Stimulated activated effector memory CD8-positive, alpha-beta T cell treated with anti-CD3 and anti-CD28 coated beads, Interleukin-12 subunit alpha, Interleukin-12 subunit beta, amount 100 ng/mL, for 72 hours (primary cell): ENCODE measurements around the gene WFIKKN1.

Experiments
- ATAC-seq: fragments of 150-1000 bp; cut with Tn5 transposase; 2 replicates; pipeline ENCODE4 v1.10.0; 2021
- DNase-seq, 2 donors: peaks; one replicate each; pipeline ENCODE4 v3.0.0; 2021 to 2022; ENCODE audit warnings: low spot score in 2 of 2
- H3K27ac Mint-ChIP-seq: one replicate; pipeline ENCODE4 v1.8.0; 2022; ENCODE audit warnings: mild to moderate bottlenecking, mixed read lengths
- H3K36me3 Mint-ChIP-seq: one replicate; pipeline ENCODE4 v1.8.0; 2022; ENCODE audit warnings: mild to moderate bottlenecking, mixed read lengths
- H3K4me1 Mint-ChIP-seq: one replicate; pipeline ENCODE4 v1.8.0; 2022; ENCODE audit warnings: mixed read lengths
- H3K4me3 Mint-ChIP-seq: one replicate; pipeline ENCODE4 v1.8.0; 2022; ENCODE audit warnings: mild to moderate bottlenecking, mixed read lengths
- H3K9me3 Mint-ChIP-seq: one replicate; pipeline ENCODE4 v1.8.0; 2022; ENCODE audit warnings: mixed read lengths

WFIKKN1 gene

GRCh38 chr16:674968-675883, 44.4 kb downstream of the WFIKKN1 start, which contains the start of gene RHBDL1:
Gene RHBDL1 (plus strand): TSS chr16:675671. CDS start chr16:675791, 120 bp downstream.
- Mint-ChIP-seq H3K4me3 (peak within 1 kb of the TSS; percentile 38), H3K27ac (no peak within 1 kb of the TSS), H3K36me3 (peaks cover 19% of the 10 kb centered on the region), H3K4me1 (peaks cover 18% of the 10 kb centered on the region), H3K9me3 (no peaks in the 10 kb centered on the region)
- DNase-seq, result no peak
- ATAC-seq, result no peak

- peaks cover 14% of the 10 kb centered on the region for H3K36me3 Mint-ChIP-seq
- DNase-seq (no peak), ATAC-seq (no peak)
- no peak overlapping the region for H3K27ac Mint-ChIP-seq
- H3K9me3 Mint-ChIP-seq, result no peaks in the 10 kb centered on the region
- peaks cover 20% of the 10 kb centered on the region for H3K4me1 Mint-ChIP-seq
- H3K4me3 Mint-ChIP-seq, result no peak overlapping the region
These were observed 45.2 kb downstream of the WFIKKN1 start for GRCh38 chr16:675884-676564.

GRCh38 chr16:676565-676902, 45.7 kb downstream of the WFIKKN1 start:
- Mint-ChIP-seq H3K4me3 (no peak overlapping the region), H3K4me1 (peaks cover 25% of the 10 kb centered on the region), H3K36me3 (peaks cover 16% of the 10 kb centered on the region), H3K9me3 (no peaks in the 10 kb centered on the region), H3K27ac (no peak overlapping the region)
- DNase-seq, result no peak
- ATAC-seq, result no peak

GRCh38 chr16:676913-677312, 46.1 kb downstream of the WFIKKN1 start:
- Mint-ChIP-seq H3K4me3 (no peak overlapping the region), H3K27ac (no peak overlapping the region), H3K36me3 (peaks cover 20% of the 10 kb centered on the region), H3K9me3 (no peaks in the 10 kb centered on the region), H3K4me1 (peaks cover 29% of the 10 kb centered on the region)
- ATAC-seq, result no peak
- no peak for DNase-seq

- H3K27ac Mint-ChIP-seq, result no peak overlapping the region
These were observed 46.8 kb downstream of the WFIKKN1 start for GRCh38 chr16:677316-678190.

GRCh38 chr16:678209-678857, 47.5 kb downstream of the WFIKKN1 start:
- ATAC-seq (no peak), DNase-seq (no peak)
- no peaks in the 10 kb centered on the region for H3K9me3 Mint-ChIP-seq
- peaks cover 43% of the 10 kb centered on the region for H3K4me1 Mint-ChIP-seq
- H3K36me3 Mint-ChIP-seq, result peaks cover 27% of the 10 kb centered on the region
- peak overlapping the region; percentile 73 for H3K4me3 Mint-ChIP-seq
- H3K27ac Mint-ChIP-seq, result peak overlapping the region; percentile 76

More at GRCh38 chr16:677316-678190, 46.8 kb downstream of the WFIKKN1 start:
- Mint-ChIP-seq H3K4me3 (no peak overlapping the region), H3K9me3 (no peaks in the 10 kb centered on the region), H3K4me1 (peaks cover 36% of the 10 kb centered on the region), H3K36me3 (peaks cover 26% of the 10 kb centered on the region)
- DNase-seq (no peak), ATAC-seq (no peak)

- peak overlapping the region; percentile 73 for H3K4me3 Mint-ChIP-seq
- H3K27ac Mint-ChIP-seq, result peak overlapping the region; percentile 76
- no peaks in the 10 kb centered on the region for H3K9me3 Mint-ChIP-seq
- peaks cover 30% of the 10 kb centered on the region for H3K36me3 Mint-ChIP-seq
- peaks cover 45% of the 10 kb centered on the region for H3K4me1 Mint-ChIP-seq
- ATAC-seq, result peak; percentile 29
- DNase-seq, result peak; percentile 55 to 82
These were observed 48.4 kb downstream of the WFIKKN1 start for GRCh38 chr16:678858-679813.

GRCh38 chr16:679814-680624, 49.2 kb downstream of the WFIKKN1 start, which contains the start of gene STUB1:
Gene STUB1 (plus strand): TSS chr16:680410. CDS start chr16:680526, 116 bp downstream.
- H3K9me3 Mint-ChIP-seq, result no peaks in the 10 kb centered on the region
- peak within 1 kb of the TSS; percentile 73 for H3K4me3 Mint-ChIP-seq
- ATAC-seq, result peak; percentile 61
- H3K36me3 Mint-ChIP-seq, result peaks cover 38% of the 10 kb centered on the region
- H3K4me1 Mint-ChIP-seq, result peaks cover 47% of the 10 kb centered on the region
- peak within 1 kb of the TSS; percentile 80 for H3K27ac Mint-ChIP-seq
- DNase-seq, result peak; percentile 89 to 95

GRCh38 chr16:680625-680945, 49.8 kb downstream of the WFIKKN1 start:
- H3K27ac Mint-ChIP-seq, result peak overlapping the region; percentile 80
- peak overlapping the region; percentile 73 for H3K4me3 Mint-ChIP-seq
- H3K4me1 Mint-ChIP-seq, result peaks cover 44% of the 10 kb centered on the region
- no peak for ATAC-seq
- DNase-seq, result no peak
- no peaks in the 10 kb centered on the region for H3K9me3 Mint-ChIP-seq
- peaks cover 39% of the 10 kb centered on the region for H3K36me3 Mint-ChIP-seq

GRCh38 chr16:680967-681745, 50.4 kb downstream of the WFIKKN1 start:
- Mint-ChIP-seq H3K4me3 (peak overlapping the region; percentile 73), H3K4me1 (peaks cover 49% of the 10 kb centered on the region), H3K27ac (peak overlapping the region; percentile 80), H3K36me3 (peaks cover 44% of the 10 kb centered on the region), H3K9me3 (no peaks in the 10 kb centered on the region)
- DNase-seq (no peak), ATAC-seq (no peak)

GRCh38 chr16:681746-682427, 51.1 kb downstream of the WFIKKN1 start:
- Mint-ChIP-seq H3K36me3 (peaks cover 48% of the 10 kb centered on the region), H3K27ac (peak overlapping the region; percentile 89), H3K4me3 (peak overlapping the region; percentile 73), H3K9me3 (no peaks in the 10 kb centered on the region), H3K4me1 (peaks cover 49% of the 10 kb centered on the region)
- DNase-seq, result no peak
- no peak for ATAC-seq
